Parathyroid adenoma (tissue), 2 donors: ENCODE measurements around the gene TWIST2.

Experiments
- H2AFZ ChIP-seq: fragments of 300-600 bp; sonication (generic); one replicate; pipeline ENCODE4 v1.7.0; 2017; ENCODE audit warnings: antibody characterized with exemption, mild to moderate bottlenecking
- H3K27ac ChIP-seq: fragments of 300-600 bp; sonication (generic); one replicate; pipeline ENCODE4 v1.7.0; 2017
- H3K27me3 ChIP-seq: fragments of 300-600 bp; sonication (generic); one replicate; pipeline ENCODE4 v1.7.0; 2017; ENCODE audit warnings: low read length; ENCODE audit not compliant: control insufficient read depth, insufficient read depth
- H3K36me3 ChIP-seq: fragments of 300-600 bp; sonication (generic); one replicate; pipeline ENCODE4 v1.7.0; 2017; ENCODE audit warnings: low read length; ENCODE audit not compliant: control insufficient read depth, insufficient read depth
- H3K4me1 ChIP-seq: fragments of 300-600 bp; sonication (generic); one replicate; pipeline ENCODE4 v1.7.0; 2017; ENCODE audit warnings: control low read depth
- H3K4me2 ChIP-seq: fragments of 300-600 bp; sonication (generic); one replicate; pipeline ENCODE4 v1.7.0; 2017; ENCODE audit warnings: low read length
- H3K4me3 ChIP-seq: fragments of 300-600 bp; sonication (generic); one replicate; pipeline ENCODE4 v1.7.0; 2017; ENCODE audit warnings: low read depth, low read length
- H3K79me2 ChIP-seq: fragments of 300-600 bp; sonication (generic); one replicate; pipeline ENCODE4 v1.7.0; 2017; ENCODE audit warnings: control low read depth
- H3K9ac ChIP-seq: fragments of 300-600 bp; sonication (generic); one replicate; pipeline ENCODE4 v1.7.0; 2017; ENCODE audit warnings: mild to moderate bottlenecking
- H3K9me3 ChIP-seq: fragments of 300-600 bp; sonication (generic); one replicate; pipeline ENCODE4 v1.7.0; 2017; ENCODE audit warnings: low read length; ENCODE audit not compliant: control insufficient read depth
- TF ChIP-seq, protein P1 (sequence below): fragments of 300-600 bp; sonication (generic); IDR thresholded peaks from one replicate; pipeline ENCODE4 v1.7.0; 2017; ENCODE audit warnings: antibody characterized with exemption, mild to moderate bottlenecking
- donor health status: primary hyperparathyroidism.

The TWIST2 gene

GRCh38 chr2:238874330-238875050, 26.6 kb downstream of the TWIST2 start:
- Histone ChIP-seq H3K79me2 (no peaks in the 10 kb centered on the region), H2AFZ (no peak overlapping the region), H3K27me3 (no peaks in the 10 kb centered on the region), H3K9me3 (no peaks in the 10 kb centered on the region), H3K9ac (no peak overlapping the region), H3K4me2 (no peak overlapping the region), H3K4me1 (no peaks in the 10 kb centered on the region), H3K27ac (no peak overlapping the region), H3K36me3 (no peaks in the 10 kb centered on the region), H3K4me3 (no peak overlapping the region)
- TF ChIP-seq, protein P1, sequence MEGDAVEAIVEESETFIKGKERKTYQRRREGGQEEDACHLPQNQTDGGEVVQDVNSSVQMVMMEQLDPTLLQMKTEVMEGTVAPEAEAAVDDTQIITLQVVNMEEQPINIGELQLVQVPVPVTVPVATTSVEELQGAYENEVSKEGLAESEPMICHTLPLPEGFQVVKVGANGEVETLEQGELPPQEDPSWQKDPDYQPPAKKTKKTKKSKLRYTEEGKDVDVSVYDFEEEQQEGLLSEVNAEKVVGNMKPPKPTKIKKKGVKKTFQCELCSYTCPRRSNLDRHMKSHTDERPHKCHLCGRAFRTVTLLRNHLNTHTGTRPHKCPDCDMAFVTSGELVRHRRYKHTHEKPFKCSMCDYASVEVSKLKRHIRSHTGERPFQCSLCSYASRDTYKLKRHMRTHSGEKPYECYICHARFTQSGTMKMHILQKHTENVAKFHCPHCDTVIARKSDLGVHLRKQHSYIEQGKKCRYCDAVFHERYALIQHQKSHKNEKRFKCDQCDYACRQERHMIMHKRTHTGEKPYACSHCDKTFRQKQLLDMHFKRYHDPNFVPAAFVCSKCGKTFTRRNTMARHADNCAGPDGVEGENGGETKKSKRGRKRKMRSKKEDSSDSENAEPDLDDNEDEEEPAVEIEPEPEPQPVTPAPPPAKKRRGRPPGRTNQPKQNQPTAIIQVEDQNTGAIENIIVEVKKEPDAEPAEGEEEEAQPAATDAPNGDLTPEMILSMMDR, result no peak

DNA sequence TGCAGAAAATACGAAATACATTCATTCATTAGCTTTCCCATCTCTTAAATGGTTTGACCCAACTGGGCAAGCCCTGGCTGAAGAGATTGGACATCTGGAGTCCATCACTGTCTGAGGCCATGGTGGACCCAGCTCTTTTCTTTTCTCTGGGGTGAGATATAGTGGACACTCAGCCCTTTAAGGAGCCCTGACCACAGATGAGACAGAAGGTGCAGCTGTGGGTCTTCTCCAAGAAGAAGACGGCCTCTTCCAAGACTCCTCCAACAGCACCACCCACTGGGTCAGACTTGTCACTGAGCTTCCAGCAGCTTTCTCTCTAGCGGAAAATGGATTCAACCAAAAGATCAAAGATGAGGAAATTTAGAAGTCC, 27.2 kb downstream of the TWIST2 start:
- Histone ChIP-seq H3K36me3 (no peaks in the 10 kb centered on the region), H3K4me1 (no peaks in the 10 kb centered on the region), H3K4me3 (no peak overlapping the region), H3K9ac (no peak overlapping the region), H3K27ac (no peak overlapping the region), H3K4me2 (no peak overlapping the region), H2AFZ (no peak overlapping the region), H3K79me2 (no peaks in the 10 kb centered on the region), H3K27me3 (no peaks in the 10 kb centered on the region), H3K9me3 (no peaks in the 10 kb centered on the region)
- TF ChIP-seq, protein P1, result no peak

DNA sequence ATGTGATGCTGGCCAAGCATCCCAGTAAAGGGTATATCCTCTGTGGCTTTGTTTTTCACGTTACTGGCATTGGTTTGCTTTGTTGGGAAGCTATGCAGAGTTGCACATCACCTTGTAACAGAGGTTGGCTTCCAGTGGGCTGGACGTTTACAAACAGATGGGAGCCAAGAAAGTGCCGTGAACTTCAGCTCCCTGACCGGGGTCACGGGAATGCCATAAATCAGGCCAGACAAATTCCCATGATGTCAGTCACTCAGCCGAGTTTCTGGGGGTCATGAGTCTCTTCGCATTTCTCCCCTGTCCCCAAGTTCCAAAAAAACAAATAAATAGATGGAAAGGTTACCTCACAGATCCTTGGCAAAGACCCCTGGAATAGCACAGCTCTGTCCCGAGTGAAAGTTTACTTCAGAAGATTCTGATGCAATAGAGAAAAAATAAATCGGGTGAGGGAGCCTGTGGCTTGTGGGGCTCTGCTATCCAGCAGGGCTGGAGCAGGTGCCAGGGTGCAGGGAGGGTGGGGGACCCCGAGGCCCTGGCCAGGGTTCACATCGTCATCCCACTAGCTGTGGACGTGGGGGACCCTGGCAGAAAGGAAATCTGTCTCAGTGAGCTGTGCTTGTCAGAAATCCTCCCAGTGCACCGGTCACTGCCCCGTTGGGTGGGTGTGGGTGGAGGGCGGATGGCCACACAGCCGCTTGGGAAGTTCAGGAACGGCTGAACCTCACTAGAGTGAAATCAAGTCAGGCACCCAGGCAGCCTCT, 27.8 kb downstream of the TWIST2 start:
- H3K4me1 ChIP-seq, result no peaks in the 10 kb centered on the region
- no peaks in the 10 kb centered on the region for H3K36me3 ChIP-seq

GRCh38 chr2:238876232-238876630, 28.3 kb downstream of the TWIST2 start:
- TF ChIP-seq, protein P1, result no peak

More for the DNA sequence above, 27.8 kb downstream of the TWIST2 start:
- Histone ChIP-seq H3K4me2 (no peak overlapping the region), H3K9me3 (no peaks in the 10 kb centered on the region), H3K9ac (no peak overlapping the region), H3K27ac (no peak overlapping the region), H2AFZ (no peak overlapping the region), H3K79me2 (no peaks in the 10 kb centered on the region), H3K27me3 (no peaks in the 10 kb centered on the region), H3K4me3 (no peak overlapping the region)
- TF ChIP-seq, protein P1, result no peak

More at GRCh38 chr2:238876232-238876630, 28.3 kb downstream of the TWIST2 start:
- H3K27me3 ChIP-seq, result no peaks in the 10 kb centered on the region
- no peaks in the 10 kb centered on the region for H3K9me3 ChIP-seq
- H3K79me2 ChIP-seq, result no peaks in the 10 kb centered on the region
- H3K36me3 ChIP-seq, result no peaks in the 10 kb centered on the region
- H3K27ac ChIP-seq, result no peak overlapping the region
- no peak overlapping the region for H3K4me3 ChIP-seq
- H3K9ac ChIP-seq, result no peak overlapping the region
- no peaks in the 10 kb centered on the region for H3K4me1 ChIP-seq
- H3K4me2 ChIP-seq, result no peak overlapping the region
- no peak overlapping the region for H2AFZ ChIP-seq
